ENCODE results near the gene TMEM183A.

TMEM183A gene

GRCh38 chr1:203059485-203059884 is 52.3 kb downstream of the TMEM183A start:
- Histone ChIP-seq H3K27ac (ENCODE audit: low read depth, low read length) (no peak overlapping the region), H2AFZ (ENCODE audit: low read depth, low read length, severe bottlenecking) (no peak overlapping the region), H3K9me3 (ENCODE audit: insufficient read depth, low read length) (no peaks in the 10 kb centered on the region), H3K9me2 (replicated peaks; ENCODE audit: insufficient read depth, low read length) (no peaks in the 10 kb centered on the region), H3K27me3 (ENCODE audit: low read length) (no peaks in the 10 kb centered on the region), H4K20me1 (ENCODE audit: low read depth, low read length) (no peaks in the 10 kb centered on the region), H3K9ac (ENCODE audit: low read length) (no peak overlapping the region), H3K36me3 (ENCODE audit: low read length) (no peaks in the 10 kb centered on the region), H3F3A (ENCODE audit: insufficient read depth) (no peaks in the 10 kb centered on the region), H3K79me2 (ENCODE audit: insufficient read depth, low read length) (no peaks in the 10 kb centered on the region), H3K4me3 (ENCODE audit: insufficient read depth, low read length, poor library complexity, severe bottlenecking) (no peak overlapping the region), H3K4me2 (ENCODE audit: low read depth, low read length, poor library complexity, severe bottlenecking) (no peak overlapping the region)
- TF ChIP-seq EZH2phosphoT487 (conservative IDR thresholded peaks at IDR 0.05; ENCODE audit: low read length), result no peak
- TF ChIP-seq CTCF (IDR thresholded peaks at IDR 0.05; ENCODE audit: insufficient read depth, low read length, poor library complexity, severe bottlenecking), result no peak

GRCh38 chr1:203060115-203060514 is 52.9 kb downstream of the TMEM183A start:
- no peak overlapping the region for H3K4me3 ChIP-seq (ENCODE audit: insufficient read depth, low read length, poor library complexity, severe bottlenecking)
- no peak for TF ChIP-seq CTCF (IDR thresholded peaks at IDR 0.05; ENCODE audit: insufficient read depth, low read length, poor library complexity, severe bottlenecking)
- no peak for TF ChIP-seq EZH2phosphoT487 (conservative IDR thresholded peaks at IDR 0.05; ENCODE audit: low read length)
- H3K27me3 ChIP-seq (ENCODE audit: low read length), result no peaks in the 10 kb centered on the region
- H2AFZ ChIP-seq (ENCODE audit: low read depth, low read length, severe bottlenecking), result no peak overlapping the region
- no peaks in the 10 kb centered on the region for H3F3A ChIP-seq (ENCODE audit: insufficient read depth)
- no peaks in the 10 kb centered on the region for H3K9me3 ChIP-seq (ENCODE audit: insufficient read depth, low read length)
- H3K4me2 ChIP-seq (ENCODE audit: low read depth, low read length, poor library complexity, severe bottlenecking), result no peak overlapping the region
- H3K36me3 ChIP-seq (ENCODE audit: low read length), result no peaks in the 10 kb centered on the region
- no peaks in the 10 kb centered on the region for H3K9me2 ChIP-seq (replicated peaks; ENCODE audit: insufficient read depth, low read length)
- no peaks in the 10 kb centered on the region for H4K20me1 ChIP-seq (ENCODE audit: low read depth, low read length)
- no peaks in the 10 kb centered on the region for H3K79me2 ChIP-seq (ENCODE audit: insufficient read depth, low read length)
- no peak overlapping the region for H3K9ac ChIP-seq (ENCODE audit: low read length)
- H3K27ac ChIP-seq (ENCODE audit: low read depth, low read length), result no peak overlapping the region

GRCh38 chr1:203063287-203063686 is 56.1 kb downstream of the TMEM183A start:
- Histone ChIP-seq H3K79me2 (ENCODE audit: insufficient read depth, low read length) (no peaks in the 10 kb centered on the region), H3K9ac (ENCODE audit: low read length) (no peak overlapping the region), H3K9me2 (replicated peaks; ENCODE audit: insufficient read depth, low read length) (no peaks in the 10 kb centered on the region), H3K9me3 (ENCODE audit: insufficient read depth, low read length) (no peaks in the 10 kb centered on the region), H3K4me2 (ENCODE audit: low read depth, low read length, poor library complexity, severe bottlenecking) (no peak overlapping the region), H3K36me3 (ENCODE audit: low read length) (no peaks in the 10 kb centered on the region), H3F3A (ENCODE audit: insufficient read depth) (no peaks in the 10 kb centered on the region), H3K27me3 (ENCODE audit: low read length) (no peaks in the 10 kb centered on the region), H3K4me3 (ENCODE audit: insufficient read depth, low read length, poor library complexity, severe bottlenecking) (no peak overlapping the region), H4K20me1 (ENCODE audit: low read depth, low read length) (no peaks in the 10 kb centered on the region), H2AFZ (ENCODE audit: low read depth, low read length, severe bottlenecking) (no peak overlapping the region), H3K27ac (ENCODE audit: low read depth, low read length) (no peak overlapping the region)
- TF ChIP-seq EZH2phosphoT487 (conservative IDR thresholded peaks at IDR 0.05; ENCODE audit: low read length) (no peak), CTCF (IDR thresholded peaks at IDR 0.05; ENCODE audit: insufficient read depth, low read length, poor library complexity, severe bottlenecking) (no peak)
